ENCODE results near the gene PDE4B.

PDE4B gene

GRCh38 chr1:66270119-66270812 is 477.6 kb downstream of the PDE4B start:
- H3K79me2 ChIP-seq (ENCODE audit: insufficient read depth, low read depth): no peaks in the 10 kb centered on the region
- H3K4me1 ChIP-seq (ENCODE audit: low read depth, poor library complexity, severe bottlenecking): peaks cover 17% of the 10 kb centered on the region
- H3K4me2 ChIP-seq: no peak overlapping the region
- no peaks in the 10 kb centered on the region for H4K20me1 ChIP-seq (ENCODE audit: insufficient read depth)
- H3K27me3 ChIP-seq (ENCODE audit: insufficient read depth, low read depth): no peaks in the 10 kb centered on the region
- no peak overlapping the region for H2AFZ ChIP-seq (ENCODE audit: low read depth)
- no peak for TF ChIP-seq CTCF (conservative IDR thresholded peaks at IDR 0.05; ENCODE audit: low read depth, low read length)
- no peaks in the 10 kb centered on the region for H3K36me3 ChIP-seq (ENCODE audit: insufficient read depth)
- H3K27ac ChIP-seq: no peak overlapping the region
- no peak overlapping the region for H3K9ac ChIP-seq
- no peak overlapping the region for H3K4me3 ChIP-seq (IDR thresholded peaks at IDR 0.05; ENCODE audit: insufficient read depth, low read depth, low read length)

GRCh38 chr1:66271216-66271903 is 478.7 kb downstream of the PDE4B start:
- H3K4me3 ChIP-seq (IDR thresholded peaks at IDR 0.05; ENCODE audit: insufficient read depth, low read depth, low read length): no peak overlapping the region
- H3K79me2 ChIP-seq (ENCODE audit: insufficient read depth, low read depth): no peaks in the 10 kb centered on the region
- no peak overlapping the region for H3K4me2 ChIP-seq
- H3K9ac ChIP-seq: no peak overlapping the region
- H3K27me3 ChIP-seq (ENCODE audit: insufficient read depth, low read depth): no peaks in the 10 kb centered on the region
- H3K36me3 ChIP-seq (ENCODE audit: insufficient read depth): no peaks in the 10 kb centered on the region
- no peak overlapping the region for H2AFZ ChIP-seq (ENCODE audit: low read depth)
- H3K4me1 ChIP-seq (ENCODE audit: low read depth, poor library complexity, severe bottlenecking): peaks cover 24% of the 10 kb centered on the region
- H3K27ac ChIP-seq: no peak overlapping the region
- no peaks in the 10 kb centered on the region for H4K20me1 ChIP-seq (ENCODE audit: insufficient read depth)
- TF ChIP-seq CTCF (conservative IDR thresholded peaks at IDR 0.05; ENCODE audit: low read depth, low read length): no peak

GRCh38 chr1:66271904-66272254 is 479.2 kb downstream of the PDE4B start:
- Histone ChIP-seq H4K20me1 (ENCODE audit: insufficient read depth) (no peaks in the 10 kb centered on the region), H3K36me3 (ENCODE audit: insufficient read depth) (no peaks in the 10 kb centered on the region), H3K4me1 (ENCODE audit: low read depth, poor library complexity, severe bottlenecking) (peaks cover 30% of the 10 kb centered on the region), H3K4me3 (IDR thresholded peaks at IDR 0.05; ENCODE audit: insufficient read depth, low read depth, low read length) (no peak overlapping the region), H3K9ac (no peak overlapping the region), H2AFZ (ENCODE audit: low read depth) (no peak overlapping the region), H3K4me2 (no peak overlapping the region), H3K27ac (no peak overlapping the region), H3K27me3 (ENCODE audit: insufficient read depth, low read depth) (no peaks in the 10 kb centered on the region), H3K79me2 (ENCODE audit: insufficient read depth, low read depth) (no peaks in the 10 kb centered on the region)
- no peak for TF ChIP-seq CTCF (conservative IDR thresholded peaks at IDR 0.05; ENCODE audit: low read depth, low read length)

GRCh38 chr1:66273656-66274055 is 481.0 kb downstream of the PDE4B start:
- Histone ChIP-seq H3K36me3 (ENCODE audit: insufficient read depth) (no peaks in the 10 kb centered on the region), H3K9ac (no peak overlapping the region), H3K79me2 (ENCODE audit: insufficient read depth, low read depth) (no peaks in the 10 kb centered on the region), H2AFZ (ENCODE audit: low read depth) (no peak overlapping the region), H3K27ac (no peak overlapping the region), H3K4me2 (no peak overlapping the region), H3K27me3 (ENCODE audit: insufficient read depth, low read depth) (no peaks in the 10 kb centered on the region), H4K20me1 (ENCODE audit: insufficient read depth) (no peaks in the 10 kb centered on the region), H3K4me3 (IDR thresholded peaks at IDR 0.05; ENCODE audit: insufficient read depth, low read depth, low read length) (no peak overlapping the region), H3K4me1 (ENCODE audit: low read depth, poor library complexity, severe bottlenecking) (peaks cover 47% of the 10 kb centered on the region)
- no peak for TF ChIP-seq CTCF (conservative IDR thresholded peaks at IDR 0.05; ENCODE audit: low read depth, low read length)

Data from KMS-11 (cell line).